ENCODE results near the gene SELENOO.
A peak's percentile ranks its signal among the peaks of the same experiment; 100 is the strongest.

Gene SELENOO

DNA sequence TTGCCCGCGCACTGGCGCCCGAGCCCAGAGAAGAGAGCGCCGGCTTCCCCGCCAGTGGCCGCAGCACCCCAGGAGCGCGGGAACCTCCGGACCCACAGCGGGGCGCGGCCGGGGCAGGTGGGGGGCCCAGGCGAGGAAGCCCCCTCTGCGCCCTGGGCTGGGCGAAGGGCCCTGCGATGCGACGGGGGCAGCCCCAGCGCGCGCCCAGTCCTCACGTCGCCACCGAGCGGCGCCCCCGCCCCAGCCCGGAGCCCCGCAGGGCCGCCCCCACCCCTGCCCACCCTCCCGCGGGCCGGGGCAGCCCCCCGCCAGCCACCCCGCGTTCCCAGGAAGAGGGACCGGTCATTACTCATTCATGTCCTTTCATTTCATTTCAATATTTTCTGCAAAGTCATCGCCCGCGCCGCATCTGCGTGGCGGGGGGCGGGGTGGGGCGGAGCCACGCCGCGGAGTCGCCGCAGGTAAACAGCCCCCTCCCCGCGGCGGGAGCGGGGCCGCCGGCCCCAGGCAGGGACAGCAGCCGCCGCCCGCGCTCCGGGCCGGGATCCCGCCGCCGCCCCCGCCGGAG lies 31.0 kb upstream of the SELENOO start:
- TF ChIP-seq, protein P1, sequence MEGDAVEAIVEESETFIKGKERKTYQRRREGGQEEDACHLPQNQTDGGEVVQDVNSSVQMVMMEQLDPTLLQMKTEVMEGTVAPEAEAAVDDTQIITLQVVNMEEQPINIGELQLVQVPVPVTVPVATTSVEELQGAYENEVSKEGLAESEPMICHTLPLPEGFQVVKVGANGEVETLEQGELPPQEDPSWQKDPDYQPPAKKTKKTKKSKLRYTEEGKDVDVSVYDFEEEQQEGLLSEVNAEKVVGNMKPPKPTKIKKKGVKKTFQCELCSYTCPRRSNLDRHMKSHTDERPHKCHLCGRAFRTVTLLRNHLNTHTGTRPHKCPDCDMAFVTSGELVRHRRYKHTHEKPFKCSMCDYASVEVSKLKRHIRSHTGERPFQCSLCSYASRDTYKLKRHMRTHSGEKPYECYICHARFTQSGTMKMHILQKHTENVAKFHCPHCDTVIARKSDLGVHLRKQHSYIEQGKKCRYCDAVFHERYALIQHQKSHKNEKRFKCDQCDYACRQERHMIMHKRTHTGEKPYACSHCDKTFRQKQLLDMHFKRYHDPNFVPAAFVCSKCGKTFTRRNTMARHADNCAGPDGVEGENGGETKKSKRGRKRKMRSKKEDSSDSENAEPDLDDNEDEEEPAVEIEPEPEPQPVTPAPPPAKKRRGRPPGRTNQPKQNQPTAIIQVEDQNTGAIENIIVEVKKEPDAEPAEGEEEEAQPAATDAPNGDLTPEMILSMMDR (IDR thresholded peaks at IDR 0.05) = peak; percentile 29; the same call in 1 of the 2 replicates
- no peak for TF ChIP-seq ZFX (IDR thresholded peaks at IDR 0.05; ENCODE audit: borderline replicate concordance)
- H3K27ac ChIP-seq = peak overlapping the region; percentile 68

DNA sequence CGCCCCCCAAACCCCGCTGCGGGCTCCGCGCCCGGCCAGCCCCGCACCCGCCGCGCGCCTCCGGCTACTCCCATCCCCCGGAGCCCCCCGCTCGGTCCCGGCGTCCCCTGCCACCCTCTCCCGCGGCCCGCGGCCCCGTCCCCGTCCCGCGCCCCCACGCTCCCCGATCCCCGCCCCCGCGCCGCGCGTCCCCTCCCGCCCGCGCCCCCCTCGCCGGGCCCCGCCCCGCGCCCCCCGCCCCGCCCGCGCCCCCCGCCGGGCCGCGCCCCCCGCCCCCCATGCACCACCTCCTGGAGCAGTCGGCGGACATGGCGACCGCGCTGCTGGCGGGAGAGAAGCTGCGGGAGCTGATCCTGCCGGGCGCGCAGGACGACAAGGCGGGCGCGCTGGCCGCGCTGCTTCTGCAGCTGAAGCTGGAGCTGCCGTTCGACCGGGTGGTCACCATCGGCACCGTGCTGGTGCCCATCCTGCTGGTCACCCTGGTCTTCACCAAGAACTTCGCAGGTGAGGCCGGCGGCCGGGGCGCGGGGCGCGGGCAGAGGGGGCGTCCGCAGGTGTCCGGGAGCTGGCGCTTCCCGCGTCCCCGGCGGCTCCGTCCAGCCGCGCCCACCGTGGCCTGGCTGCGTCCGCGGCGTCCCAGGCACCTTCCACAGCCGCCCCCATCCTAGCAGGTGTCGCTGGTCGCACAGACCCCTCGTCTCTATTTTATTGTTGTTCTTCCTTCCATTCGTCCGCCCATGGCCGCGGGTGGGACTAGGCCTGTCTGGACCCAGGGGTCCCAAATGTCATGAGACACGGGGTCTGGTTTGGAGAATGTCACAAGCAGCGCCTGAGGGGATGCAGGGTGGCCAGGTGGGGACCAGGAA lies 30.1 kb upstream of the SELENOO start, which contains the start of gene PANX2:
Gene PANX2, plus strand, starts transcription at position 279 of the 866 bp plus-strand sequence. Its CDS starts 0 bp downstream, at position 279.
- H3K27ac ChIP-seq = peak within 1 kb of the TSS; percentile 68
- TF ChIP-seq, protein P1 (IDR thresholded peaks at IDR 0.05) = no peak
- TF ChIP-seq ZFX (IDR thresholded peaks at IDR 0.05; ENCODE audit: borderline replicate concordance) = no peak

DNA sequence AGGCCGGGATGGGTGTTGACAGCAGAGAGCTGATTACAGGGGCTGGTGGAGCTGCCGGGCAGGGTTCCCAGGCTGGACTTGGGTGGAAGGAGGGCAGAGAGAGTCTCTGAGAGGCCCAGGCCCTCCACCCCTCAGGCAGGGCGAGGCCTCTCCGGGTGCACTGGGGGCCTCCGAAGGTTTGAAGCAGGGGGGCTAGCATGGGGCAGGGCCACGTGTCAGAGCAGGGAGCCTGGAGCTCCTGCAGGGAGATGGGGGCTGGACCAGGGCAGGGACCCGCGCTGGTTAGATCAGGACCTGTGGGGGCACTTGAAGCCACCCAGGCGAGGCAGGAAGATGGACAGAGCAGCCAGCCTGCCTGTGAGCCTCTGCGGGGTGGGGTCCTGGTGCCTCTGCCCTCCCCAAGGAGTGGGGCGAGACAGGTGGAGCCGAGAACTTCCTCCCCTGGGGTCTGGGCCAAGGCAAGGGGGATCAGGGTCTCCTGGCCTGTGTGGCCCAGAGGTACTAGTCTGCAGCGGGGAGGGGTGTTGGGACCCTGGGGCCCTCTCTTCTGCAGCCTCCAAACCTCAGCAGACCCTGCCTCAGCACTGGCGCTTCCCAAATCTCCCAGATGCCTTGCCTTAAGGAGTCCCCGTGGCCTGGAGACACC lies 29.4 kb upstream of the SELENOO start:
- TF ChIP-seq, protein P1 (IDR thresholded peaks at IDR 0.05) = no peak
- no peak for TF ChIP-seq ZFX (IDR thresholded peaks at IDR 0.05; ENCODE audit: borderline replicate concordance)
- H3K27ac ChIP-seq = peak overlapping the region; percentile 18; the same call in 1 of the 2 replicates

DNA sequence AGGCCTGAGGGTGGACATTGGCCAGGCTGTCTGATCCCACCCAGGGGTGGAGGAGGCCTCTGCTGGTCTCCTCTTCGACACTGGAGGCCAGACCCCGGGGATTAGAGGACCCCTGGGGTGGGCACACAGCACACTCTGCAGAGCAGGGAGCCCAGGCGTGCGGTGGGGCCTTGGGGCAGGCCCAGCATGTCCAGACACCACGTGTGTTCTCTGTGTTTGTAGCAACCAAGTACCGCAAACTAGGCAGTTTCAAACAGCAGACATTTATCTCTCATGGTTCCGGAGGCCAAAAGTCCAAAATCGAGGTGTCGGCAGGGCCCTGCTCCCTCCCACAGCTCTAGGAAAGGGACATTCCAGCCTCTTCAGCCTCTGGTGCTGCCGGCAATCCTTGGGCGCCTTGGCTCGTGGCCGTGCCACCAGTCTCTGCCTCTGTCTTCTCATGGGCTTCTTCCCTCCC lies 28.8 kb upstream of the SELENOO start:
- peak overlapping the region; percentile 18; the same call in 1 of the 2 replicates for H3K27ac ChIP-seq
- TF ChIP-seq, protein P1 (IDR thresholded peaks at IDR 0.05) = no peak
- TF ChIP-seq ZFX (IDR thresholded peaks at IDR 0.05; ENCODE audit: borderline replicate concordance) = no peak

DNA sequence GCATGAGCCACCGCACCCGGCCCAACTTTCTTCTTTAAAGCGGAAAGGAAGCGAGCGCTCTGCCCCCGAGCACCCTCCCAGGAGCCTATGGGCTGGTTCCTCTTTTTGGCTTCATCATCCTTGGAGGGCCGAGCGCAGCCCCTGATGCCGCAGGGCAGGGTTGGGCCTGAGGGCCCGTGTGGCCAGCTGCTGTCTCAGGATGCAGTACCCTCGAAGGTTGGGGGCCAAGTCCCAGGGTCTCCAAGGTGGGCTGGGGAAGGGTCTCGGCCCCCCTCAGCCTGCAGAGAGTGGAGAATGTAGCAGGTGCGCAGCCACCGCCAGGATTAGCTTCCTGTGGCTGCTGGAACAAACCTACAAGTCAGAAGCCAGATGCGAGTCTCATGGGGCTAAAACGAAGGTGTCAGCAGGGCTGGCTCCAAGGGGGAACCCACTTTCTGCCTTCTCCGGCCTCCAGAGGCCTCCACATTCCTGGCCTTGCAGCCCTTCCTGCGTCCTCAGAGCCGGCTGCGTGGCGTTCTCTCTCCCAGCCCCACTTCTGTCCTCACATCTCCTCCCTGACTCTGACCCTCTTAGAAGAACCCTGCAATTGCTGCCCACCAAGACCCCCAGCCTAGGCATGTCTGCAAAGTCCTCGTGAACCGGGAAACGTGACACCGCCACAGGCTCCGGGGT lies 27.4 kb upstream of the SELENOO start:
- H3K27ac ChIP-seq = no peak overlapping the region
- TF ChIP-seq ZFX (IDR thresholded peaks at IDR 0.05; ENCODE audit: borderline replicate concordance) = no peak
- TF ChIP-seq, protein P1 (IDR thresholded peaks at IDR 0.05) = no peak

DNA sequence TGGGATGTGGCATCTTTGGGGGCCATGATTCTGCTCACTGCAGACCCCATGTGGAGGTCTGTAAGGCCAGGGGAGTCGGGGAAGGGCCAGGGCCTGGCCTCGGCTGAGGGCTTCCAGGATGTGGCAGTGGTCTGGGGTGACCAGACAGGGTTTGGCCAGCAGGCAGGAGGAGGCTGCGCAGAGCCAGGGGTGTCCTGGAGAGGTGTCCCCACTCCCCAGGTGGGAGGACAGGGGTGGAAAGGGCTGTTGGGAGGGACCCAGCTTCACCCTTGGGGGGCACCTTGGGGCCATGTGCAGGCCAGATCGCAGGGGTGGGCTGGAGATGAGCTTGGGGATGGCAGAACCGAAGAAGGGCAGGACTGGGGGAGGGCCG lies 26.8 kb upstream of the SELENOO start:
- no peak overlapping the region for H3K27ac ChIP-seq
- TF ChIP-seq ZFX (IDR thresholded peaks at IDR 0.05; ENCODE audit: borderline replicate concordance) = no peak
- TF ChIP-seq, protein P1 (IDR thresholded peaks at IDR 0.05) = no peak
